Urinary bladder (tissue), 4 donors: ENCODE measurements around the gene CERS5. TPM values are rescaled to one million over a fixed set of nuclear protein-coding genes. Genes with fewer than 3 reads are reported as not detected.
"Not testable (repeated sequence)": the region's sequence is repeated elsewhere in the genome, so short reads cannot be mapped to it uniquely, and the experiment has no call there.

ENCODE experiments used
- DNase-seq: peaks from one replicate; pipeline ENCODE4 v3.0.0-alpha.2; 2015; ENCODE audit errors: extremely low spot score
- H3K27ac ChIP-seq: one replicate; pipeline ENCODE4 v1.5.1; 2013; ENCODE audit warnings: low read depth, mild to moderate bottlenecking, moderate library complexity
- H3K36me3 ChIP-seq: one replicate; pipeline ENCODE4 v1.6.1; 2013; ENCODE audit warnings: mild to moderate bottlenecking, moderate library complexity; ENCODE audit not compliant: insufficient read depth
- H3K4me1 ChIP-seq: one replicate; pipeline ENCODE4 v1.6.1; 2013; ENCODE audit warnings: mild to moderate bottlenecking, moderate library complexity; ENCODE audit not compliant: insufficient read depth
- H3K4me3 ChIP-seq: one replicate; pipeline ENCODE4 v1.5.1; 2013; ENCODE audit warnings: low read depth, low read length
- WGBS: extraction: QIAGEN DNeasy Blood & Tissue Kit; methylation state at CpG from one replicate; pipeline ENCODE4 v1.1.7; 2013; 5-methylcytosine and 5-hydroxymethylcytosine counted together
- polyA plus RNA-seq: library from polyadenylated mRNA; stranded (reverse); fragments of 200-250 nt; gene quantifications from one replicate; pipeline ENCODE4 v1.2.3, GENCODE V29; 2013
- total RNA-seq: library from RNA; depleted of rRNA; stranded (reverse); fragments of >200 nt; gene quantifications from one replicate; pipeline ENCODE4 v1.2.3, GENCODE V29; 2014
- donor health status: healthy with polysubstance abuse.
- donor health status: healthy.

The CERS5 gene
- total and polyA plus RNA-seq, 2 donors: 44.7 to 51.0 TPM

GRCh38 chr12:50100561-50100960 is 66.6 kb downstream of the CERS5 start:
- no peak for DNase-seq
- no peak overlapping the region for H3K4me3 ChIP-seq
- H3K4me1 ChIP-seq: no peaks in the 10 kb centered on the region
- WGBS: 85% methylated on average over 3 of the region's 3 CpGs
- peaks cover 2% of the 10 kb centered on the region for H3K36me3 ChIP-seq
- no peak overlapping the region for H3K27ac ChIP-seq

- no peak overlapping the region for H3K27ac ChIP-seq
- 64% methylated on average over 5 of the region's 5 CpGs for WGBS
- H3K36me3 ChIP-seq: peaks cover 2% of the 10 kb centered on the region
- no peaks in the 10 kb centered on the region for H3K4me1 ChIP-seq
- H3K4me3 ChIP-seq: no peak overlapping the region
- no peak for DNase-seq
Measured at GRCh38 chr12:50099302-50100008, 67.7 kb downstream of the CERS5 start.

- whole genome bisulfite sequencing: 89% methylated on average over 6 of the region's 6 CpGs
- H3K36me3 ChIP-seq: peaks cover 2% of the 10 kb centered on the region
- H3K27ac ChIP-seq: no peak overlapping the region
- DNase-seq: no peak
- H3K4me3 ChIP-seq: no peak overlapping the region
- no peaks in the 10 kb centered on the region for H3K4me1 ChIP-seq
Measured at GRCh38 chr12:50097952-50098351, 69.2 kb downstream of the CERS5 start.

- H3K27ac ChIP-seq: no peak overlapping the region
- no peak for DNase-seq
- 90% methylated on average over 5 of the region's 5 CpGs for WGBS
- H3K4me3 ChIP-seq: no peak overlapping the region
- peaks cover 5% of the 10 kb centered on the region for H3K36me3 ChIP-seq
- no peaks in the 10 kb centered on the region for H3K4me1 ChIP-seq
Measured at GRCh38 chr12:50090391-50090790, 76.8 kb downstream of the CERS5 start.

- WGBS: 94% methylated on average over 7 of the region's 7 CpGs
- DNase-seq: no peak
- Histone ChIP-seq H3K36me3 (peaks cover 5% of the 10 kb centered on the region), H3K4me3 (no peak overlapping the region), H3K4me1 (no peaks in the 10 kb centered on the region), H3K27ac (no peak overlapping the region)
Measured at GRCh38 chr12:50089730-50090129, 77.4 kb downstream of the CERS5 start.

GRCh38 chr12:50088577-50089335 is 78.4 kb downstream of the CERS5 start:
- DNase-seq: no peak
- H3K4me3 ChIP-seq: no peak overlapping the region
- peaks cover 5% of the 10 kb centered on the region for H3K36me3 ChIP-seq
- WGBS: 31% methylated on average over 3 of the region's 3 CpGs
- no peak overlapping the region for H3K27ac ChIP-seq
- H3K4me1 ChIP-seq: no peaks in the 10 kb centered on the region

- H3K4me3 ChIP-seq: no peak overlapping the region
- WGBS: 69% methylated on average over 3 of the region's 3 CpGs
- DNase-seq: no peak
- H3K36me3 ChIP-seq: peaks cover 5% of the 10 kb centered on the region
- H3K27ac ChIP-seq: no peak overlapping the region
- H3K4me1 ChIP-seq: no peaks in the 10 kb centered on the region
Measured at GRCh38 chr12:50087995-50088394, 79.2 kb downstream of the CERS5 start.

GRCh38 chr12:50087151-50087550 is 80.0 kb downstream of the CERS5 start:
- no peak overlapping the region for H3K27ac ChIP-seq
- H3K4me1 ChIP-seq: no peaks in the 10 kb centered on the region
- no peak for DNase-seq
- WGBS: 87% methylated on average over 9 of the region's 9 CpGs
- H3K36me3 ChIP-seq: peaks cover 5% of the 10 kb centered on the region
- H3K4me3 ChIP-seq: no peak overlapping the region

GRCh38 chr12:50086148-50086547 is 81.0 kb downstream of the CERS5 start:
- Histone ChIP-seq H3K4me3 (peak overlapping the region; percentile 80), H3K27ac (no peak overlapping the region), H3K4me1 (no peaks in the 10 kb centered on the region), H3K36me3 (peaks cover 5% of the 10 kb centered on the region)
- DNase-seq: no peak
- 75% methylated on average over 5 of the region's 5 CpGs for WGBS

- WGBS: 6% methylated on average over 8 of the region's 8 CpGs
Measured at GRCh38 chr12:50085615-50086072, 81.5 kb downstream of the CERS5 start.

GRCh38 chr12:50084775-50085614 is 82.2 kb downstream of the CERS5 start, which contains the start of gene SMARCD1:
SMARCD1 (plus strand) TSS chr12:50085342; CDS start chr12:50085370, 28 bp downstream.
- H3K36me3 ChIP-seq: peaks cover under 1% of the 10 kb centered on the region
- no peaks in the 10 kb centered on the region for H3K4me1 ChIP-seq
- DNase-seq: peak; percentile 62
- H3K27ac ChIP-seq: peak within 1 kb of the TSS; percentile 94
- under 1% methylated on average over 69 of the region's 69 CpGs for WGBS
- H3K4me3 ChIP-seq: peak within 1 kb of the TSS; percentile 80

More at GRCh38 chr12:50085615-50086072, 81.5 kb downstream of the CERS5 start:
- no peak for DNase-seq
- Histone ChIP-seq H3K27ac (peak overlapping the region; percentile 42), H3K4me1 (no peaks in the 10 kb centered on the region), H3K4me3 (peak overlapping the region; percentile 80), H3K36me3 (peaks cover 5% of the 10 kb centered on the region)

GRCh38 chr12:50084409-50084774 is 82.8 kb downstream of the CERS5 start:
- H3K36me3 ChIP-seq, DNase-seq, H3K4me1 ChIP-seq: not testable (repeated sequence)
- Histone ChIP-seq H3K4me3 (peak overlapping the region; percentile 80), H3K27ac (peak overlapping the region; percentile 94)
- WGBS: 38% methylated on average over 7 of the region's 7 CpGs

- no peaks in the 10 kb centered on the region for H3K36me3 ChIP-seq
- no peak overlapping the region for H3K4me3 ChIP-seq
- WGBS: 81% methylated on average over 1 of the region's 1 CpG
- no peak for DNase-seq
- H3K27ac ChIP-seq: no peak overlapping the region
- H3K4me1 ChIP-seq: no peaks in the 10 kb centered on the region
Measured at GRCh38 chr12:50083301-50083700, 83.9 kb downstream of the CERS5 start.
